NCI-H2081 treated with DMSO at 0.1 percent for 48 hours (cell line): ENCODE measurements around the gene BRINP2.
"Not testable (repeated sequence)": the region's sequence is repeated elsewhere in the genome, so short reads cannot be mapped to it uniquely, and the experiment has no call there.

ENCODE experiments used
- DNase-seq: peaks from one replicate; lab custom pipeline; 2025; lab: John Stamatoyannopoulos, UW

Gene BRINP2

DNA sequence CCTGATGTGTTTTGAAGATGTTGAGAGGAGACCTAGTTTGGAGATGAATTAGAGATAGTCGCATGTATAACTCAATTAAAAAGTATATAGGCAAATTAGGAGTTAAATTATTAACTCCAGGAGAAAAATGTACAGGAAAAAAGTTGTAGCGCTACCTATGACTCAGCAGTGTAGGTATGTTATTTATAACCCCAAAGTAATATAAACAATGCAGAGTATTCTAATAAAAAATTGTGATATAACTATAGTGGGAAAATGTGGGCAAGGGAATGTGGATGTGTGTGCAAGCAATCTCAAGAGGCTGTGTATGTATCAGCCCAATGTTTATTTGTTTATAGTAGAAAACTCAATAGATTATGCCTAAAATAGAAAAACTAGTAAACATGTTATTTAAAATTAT lies 144.5 kb downstream of the BRINP2 start:
- DNase-seq = no peak

DNA sequence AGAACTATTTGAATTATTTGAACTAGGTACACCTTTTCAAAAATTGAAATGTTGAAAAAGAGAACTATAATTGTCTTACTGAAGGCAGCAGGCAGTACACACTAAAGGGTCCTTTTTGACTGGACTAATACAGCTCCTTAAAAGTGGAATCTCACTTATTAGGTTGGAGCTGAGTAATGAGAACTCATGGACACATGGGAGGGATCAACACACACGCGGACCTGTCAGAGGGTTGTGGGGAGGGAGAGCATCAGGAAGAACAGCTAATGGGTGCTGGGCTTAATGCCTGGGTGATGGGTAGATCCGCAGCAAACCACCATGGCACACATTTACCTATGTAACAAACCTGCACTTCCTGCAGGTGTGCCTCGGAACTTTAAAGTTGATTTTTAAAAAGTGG lies 145.0 kb downstream of the BRINP2 start:
- no peak for DNase-seq

DNA sequence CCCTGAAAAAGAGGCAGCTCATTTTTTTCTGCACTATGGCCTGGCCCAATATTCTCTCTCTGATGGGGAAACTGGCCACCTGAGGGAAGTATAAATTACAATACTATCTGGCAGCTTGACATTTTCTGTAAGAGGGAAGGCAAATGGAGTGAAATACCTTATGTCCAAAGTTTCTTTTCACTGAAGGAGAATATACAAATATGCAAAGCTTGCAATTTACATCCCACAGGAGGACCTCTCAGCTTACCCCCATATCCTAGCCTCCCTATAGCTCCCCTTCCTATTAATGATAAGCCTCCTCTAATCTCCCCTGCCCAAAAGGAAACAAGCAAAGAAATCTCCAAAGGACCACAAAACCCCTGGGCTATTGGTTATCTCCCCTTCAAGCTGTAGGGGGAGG lies 150.7 kb downstream of the BRINP2 start:
- DNase-seq = not testable (repeated sequence)

DNA sequence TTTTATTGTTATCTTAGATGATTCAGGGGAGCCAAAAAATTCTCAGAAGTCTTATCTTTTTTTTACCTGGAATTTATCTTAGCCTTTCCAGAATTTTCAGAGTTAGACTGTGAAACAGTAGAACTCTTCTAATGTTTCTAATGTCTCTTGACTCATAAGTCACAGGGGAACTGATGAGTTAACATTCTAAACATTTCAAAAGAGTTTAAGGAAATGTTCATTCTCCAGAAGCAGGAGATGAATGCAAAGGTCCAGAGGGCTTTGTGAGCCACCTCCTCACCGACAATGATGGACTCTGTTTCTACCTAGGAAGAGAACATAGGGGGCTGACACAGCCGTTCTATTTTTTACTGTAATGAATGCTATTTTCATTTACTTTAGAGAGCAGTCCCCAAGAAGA lies 157.5 kb downstream of the BRINP2 start:
- DNase-seq = no peak

DNA sequence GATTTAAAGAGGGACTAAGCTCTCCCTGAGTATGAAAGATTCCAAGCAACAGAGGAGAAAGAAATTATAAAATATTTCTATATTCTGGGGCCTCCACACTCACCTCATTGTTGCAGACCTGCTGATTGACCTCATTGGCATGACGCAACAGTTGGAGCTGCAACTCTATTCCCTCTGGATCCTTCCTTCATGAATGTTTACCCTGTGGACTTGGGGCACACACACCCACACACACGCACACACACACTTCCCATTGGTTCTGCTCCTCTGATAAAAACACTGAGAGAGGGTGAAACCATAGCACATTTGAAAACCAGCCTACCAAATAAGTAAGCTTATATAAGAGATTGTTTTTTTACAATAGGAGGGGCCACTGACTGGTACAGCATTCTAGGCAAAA lies 159.1 kb downstream of the BRINP2 start:
- DNase-seq = no peak
